GM12878 (cell line): ENCODE measurements around the gene TUBAL3. TPM values are rescaled to one million over a fixed set of nuclear protein-coding genes. Genes with fewer than 3 reads are reported as not detected.

Source experiments
- ATAC-seq: fragments of 200-7000 bp; cut with Tn5 transposase; 3 replicates; pipeline ENCODE4 v1.9.1; 2020; ENCODE audit warnings: mild to moderate bottlenecking, moderate library complexity
- BruUV-seq: library from RNA; stranded (reverse); fragments of 400-500 nt; replicated peaks from 2 replicates; lab custom pipeline; 2021; lab: Mats Ljungman, UMichigan
- CTCF ChIA-PET: fragments of 300-600 bp; sonication (Branson Sonifier 250); formaldehyde crosslinking; extraction: SDS; loops from one replicate; lab custom pipeline; 2021; ENCODE audit warnings: inconsistent platforms; lab: Yijun Ruan, JAX
- POLR2A ChIA-PET: fragments of 350-600 bp; formaldehyde crosslinking; extraction: SDS; loops from one replicate; lab custom pipeline; 2021; ENCODE audit warnings: inconsistent platforms; lab: Charles Lee
- RAD21 ChIA-PET: fragments of 300-600 bp; sonication (Branson Sonifier 250); formaldehyde crosslinking; loops from one replicate; lab custom pipeline; 2023; ENCODE audit warnings: antibody characterized with exemption; ENCODE audit not compliant: unreplicated experiment; lab: Charles Lee
- SMC1A ChIA-PET: fragments of 300-600 bp; sonication (Branson Sonifier 250); formaldehyde crosslinking; loops from one replicate; lab custom pipeline; 2023; ENCODE audit not compliant: unreplicated experiment, uncharacterized antibody; lab: Charles Lee
- DNase-seq: peaks from one replicate; pipeline ENCODE4 v3.0.0-alpha.2; 2011; ENCODE audit warnings: low read depth, low spot score
- FAIRE-seq: peaks from 3 replicates; lab custom pipeline; 2011; peaks lifted over from hg19 to GRCh38; lab: Jason Lieb, UNC
- H2AFZ ChIP-seq: 2 replicates; pipeline ENCODE4 v1.6.0; 2011; ENCODE audit warnings: low read depth, low read length, control low read depth; ENCODE audit not compliant: control insufficient read depth
- H3K27ac ChIP-seq: 2 replicates; pipeline ENCODE4 v1.5.1; 2011; ENCODE audit warnings: control low read depth; ENCODE audit not compliant: control insufficient read depth, insufficient read depth
- H3K27me3 ChIP-seq, 2 experiments: replicated peaks in 1 of 2; 2 replicates each; pipeline versions ENCODE4 v1.6.0 to v1.6.1; 2011; ENCODE audit warnings: low read length in 1 of 2; ENCODE audit not compliant: control insufficient read depth in 2 of 2, insufficient read depth in 2 of 2
- H3K36me3 ChIP-seq, 2 experiments: 2 replicates each; pipeline ENCODE4 v1.5.1; 2011; ENCODE audit warnings: low read length in 1 of 2; ENCODE audit not compliant: control insufficient read depth in 2 of 2, insufficient read depth in 2 of 2
- H3K4me1 ChIP-seq: 2 replicates; pipeline ENCODE4 v1.6.1; 2011; ENCODE audit warnings: mild to moderate bottlenecking, low read length, moderate library complexity, mixed read lengths; ENCODE audit not compliant: control insufficient read depth, insufficient read depth
- H3K4me2 ChIP-seq: 2 replicates; pipeline ENCODE4 v1.6.0; 2011; ENCODE audit warnings: control low read depth; ENCODE audit not compliant: control insufficient read depth, insufficient read depth
- H3K4me3 ChIP-seq: fragments of 200-600 bp; sonication (generic); 2 replicates; pipeline ENCODE4 v1.5.1; 2016
- H3K79me2 ChIP-seq: 2 replicates; pipeline ENCODE4 v1.6.0; 2011; ENCODE audit warnings: low read length; ENCODE audit not compliant: control insufficient read depth, insufficient read depth
- H3K9ac ChIP-seq: 2 replicates; pipeline ENCODE4 v1.8.0; 2011; ENCODE audit warnings: low read length, control low read depth, mixed read lengths; ENCODE audit not compliant: control insufficient read depth, insufficient read depth
- H3K9me3 ChIP-seq: replicated peaks from 3 replicates; pipeline ENCODE4 v1.5.1; 2011; ENCODE audit warnings: mild to moderate bottlenecking, low read length; ENCODE audit not compliant: control insufficient read depth, insufficient read depth
- H4K20me1 ChIP-seq: 2 replicates; pipeline ENCODE4 v1.6.0; 2011; ENCODE audit not compliant: control insufficient read depth, insufficient read depth
- BCL3 ChIP-seq: IDR thresholded peaks from 2 replicates; pipeline ENCODE4 v1.6.1; 2011; ENCODE audit warnings: borderline replicate concordance, low read depth, mild to moderate bottlenecking, moderate library complexity, low read length; ENCODE audit not compliant: insufficient read depth, poor library complexity, severe bottlenecking
- CBX5 ChIP-seq: sonication (generic); IDR thresholded peaks from 2 replicates; pipeline ENCODE4 v1.6.1; 2016; ENCODE audit warnings: low read depth, moderate library complexity, mild to moderate bottlenecking, inconsistent platforms
- HDAC6 ChIP-seq: fragments of 200-600 bp; sonication (generic); IDR thresholded peaks from one replicate; pipeline ENCODE4 v1.8.0; 2017; ENCODE audit warnings: antibody characterized with exemption; ENCODE audit not compliant: unreplicated experiment
- IRF3 ChIP-seq: fragments of 450-650 bp; IDR thresholded peaks from 2 replicates; pipeline ENCODE4 v1.6.1; 2014; ENCODE audit warnings: mild to moderate bottlenecking
- IRF4 ChIP-seq: IDR thresholded peaks from 2 replicates; pipeline ENCODE4 v1.6.1; 2011; ENCODE audit warnings: low read depth, low read length
- NR2F1 ChIP-seq: fragments of 450-650 bp; conservative IDR thresholded peaks from 2 replicates; pipeline ENCODE4 v1.6.1; 2017; ENCODE audit warnings: mild to moderate bottlenecking
- NRF1 ChIP-seq: conservative IDR thresholded peaks from 2 replicates; pipeline ENCODE4 v1.6.1; 2011; ENCODE audit warnings: mild to moderate bottlenecking, low read depth, low read length, improper control_type of control experiment
- PAX5 ChIP-seq: IDR thresholded peaks from 2 replicates; pipeline ENCODE4 v1.6.1; 2011; ENCODE audit warnings: low read depth, low read length, borderline replicate concordance
- SKIL ChIP-seq: fragments of 450-650 bp; IDR thresholded peaks from 2 replicates; pipeline ENCODE4 v1.6.1; 2017; ENCODE audit warnings: mild to moderate bottlenecking, low read depth, inconsistent platforms; ENCODE audit not compliant: poor library complexity, severe bottlenecking
- SMAD5 ChIP-seq: IDR thresholded peaks from 2 replicates; pipeline ENCODE4 v1.6.1; 2016; ENCODE audit warnings: antibody characterized with exemption, low read depth
- TAF1 ChIP-seq: IDR thresholded peaks from 2 replicates; pipeline ENCODE4 v1.6.1; 2011; ENCODE audit warnings: mild to moderate bottlenecking, low read depth, low read length, borderline replicate concordance
- ZBED1 ChIP-seq: IDR thresholded peaks from 2 replicates; pipeline ENCODE4 v1.6.1; 2016; ENCODE audit warnings: borderline replicate concordance
- WGBS: methylation state at CpG from one replicate; pipeline ENCODE4 v1.1.6; 2016; ENCODE audit warnings: low lambda C conversion rate; ENCODE audit not compliant: insufficient replicate concordance, insufficient coverage; ENCODE audit errors: missing lambda C conversion rate; 5-methylcytosine and 5-hydroxymethylcytosine counted together
- in situ Hi-C: fragments of 300-500 bp; cut with MboI; formaldehyde crosslinking; loops from 9 replicates; pipeline ENCODE4 v1.14.3; 2018; ENCODE audit warnings: mixed read lengths
- intact Hi-C: fragments of 100-400 bp; cut with micrococcal nuclease; formaldehyde crosslinking; loops from one replicate; pipeline ENCODE4 v1.14.2; 2022; ENCODE audit not compliant: unreplicated experiment
- polyA plus RNA-seq, 11 experiments: library from polyadenylated mRNA; depleted of rRNA in 4 of 11; unstranded in 6 of 11; stranded (reverse) in 5 of 11; fragments of >200 nt; fragmentation: Nextera tagmentation in 4 of 11; fragmentation: Illumina TruSeq in 1 of 11; extraction: Ambion mirVana in 4 of 11; extraction: Trizol in 1 of 11; gene quantifications; 1 replicate in 1 of 11; 2 replicates in 10 of 11; pipeline versions ENCODE4 v1.2.1 to v1.2.3, GENCODE V29; 2011 to 2016; ENCODE audit warnings: inconsistent platforms in 2 of 11, missing spikeins in 2 of 11, low read depth in 1 of 11
- total RNA-seq, 4 experiments: library from RNA; depleted of rRNA in 3 of 4; stranded (reverse); fragments of >200 nt in 3 of 4; fragmentation: Illumina TruSeq in 1 of 4; extraction: Trizol in 1 of 4; gene quantifications; 2 replicates each; pipeline versions ENCODE4 v1.2.1 to v1.2.3, GENCODE V29; 2013 to 2021

TUBAL3 gene
- total and polyA plus RNA-seq, 10 of the 15 experiments (the other 5 are each of a cell fraction or from before 2014, with no cell fraction given) = 0.03 to 0.06 TPM; not detected in 8

- RAD21 ChIA-PET = interaction anchor here (0.5 to 2.7 kb wide), 9 partner anchors 8 to 618 kb away, joined by 3 to 25 read pairs (median 5); no protein-coding TSS in a partner anchor
- no peaks in the 10 kb centered on the region for H3K4me1 ChIP-seq
- no peaks in the 10 kb centered on the region; a peak in 1 of 4 replicates for H3K36me3 ChIP-seq
- H3K27me3 ChIP-seq = no peaks in the 10 kb centered on the region
- BruUV-seq = no TSS peak
- no peak overlapping the region for H3K9ac ChIP-seq
- H4K20me1 ChIP-seq = no peaks in the 10 kb centered on the region
- no peak overlapping the region for H2AFZ ChIP-seq
- no peak overlapping the region for H3K27ac ChIP-seq
- WGBS = 95% methylated on average over 1 of the region's 1 CpG
- DNase-seq (no peak), FAIRE-seq (no peak), ATAC-seq (peak; percentile 41)
- H3K4me2 ChIP-seq = no peak overlapping the region
- TF ChIP-seq NR2F1 (no peak), PAX5 (peak; percentile 44; the same call in 1 of the 2 replicates)
- POLR2A ChIA-PET = interaction anchor here (0.6 kb wide), 1 partner anchor 420 kb away, joined by 10 read pairs; no protein-coding TSS in a partner anchor
- no peak overlapping the region for H3K4me3 ChIP-seq
- H3K79me2 ChIP-seq = no peaks in the 10 kb centered on the region
- SMC1A ChIA-PET = interaction anchor here (0.9 to 5.0 kb wide), 11 partner anchors 9 to 619 kb away, joined by 3 to 33 read pairs (median 4); no protein-coding TSS in a partner anchor
- intact Hi-C loops (loop anchor here (5.0 kb wide), 1 partner anchor 616 kb away; no protein-coding TSS in a partner anchor), in situ Hi-C loops (no loop called here)
- CTCF ChIA-PET = interaction anchor here (1.0 to 18.0 kb wide), 19 partner anchors 8 to 619 kb away, joined by 3 to 535 read pairs (median 10); partner anchors contain the start of genes NET1 and TUBAL3
- no peaks in the 10 kb centered on the region for H3K9me3 ChIP-seq
Measured at GRCh38 chr10:5433182-5433581, 28.6 kb upstream of the TUBAL3 start.

- no peak overlapping the region for H3K4me2 ChIP-seq
- POLR2A ChIA-PET = interaction anchor here (0.6 to 0.7 kb wide), 3 partner anchors 11 to 581 kb away, joined by 3 read pairs; no protein-coding TSS in a partner anchor
- SMC1A ChIA-PET = interaction anchor here (0.9 kb wide), 1 partner anchor 579 kb away, joined by 3 read pairs; no protein-coding TSS in a partner anchor
- no peaks in the 10 kb centered on the region for H3K9me3 ChIP-seq
- no peaks in the 10 kb centered on the region for H3K79me2 ChIP-seq
- intact Hi-C loops (no loop called here), in situ Hi-C loops (no loop called here)
- RAD21 ChIA-PET = interaction anchor here (1.0 kb wide), 1 partner anchor 579 kb away, joined by 3 read pairs; no protein-coding TSS in a partner anchor
- no TSS peak for BruUV-seq
- H3K9ac ChIP-seq = no peak overlapping the region
- DNase-seq = no peak
- FAIRE-seq = no peak
- ATAC-seq = no peak
- H3K27ac ChIP-seq = no peak overlapping the region
- CTCF ChIA-PET = interaction anchor here (0.6 to 4.4 kb wide), 6 partner anchors 13 to 578 kb away, joined by 3 to 26 read pairs (median 4); no protein-coding TSS in a partner anchor
- no peaks in the 10 kb centered on the region for H3K4me1 ChIP-seq
- 63% methylated on average over 2 of the region's 2 CpGs for WGBS
- H3K36me3 ChIP-seq = no peaks in the 10 kb centered on the region; a peak in 1 of 4 replicates
- no peak overlapping the region for H3K4me3 ChIP-seq
- no peaks in the 10 kb centered on the region for H4K20me1 ChIP-seq
- H3K27me3 ChIP-seq = no peaks in the 10 kb centered on the region
- H2AFZ ChIP-seq = no peak overlapping the region
- TF ChIP-seq SKIL = no peak
- TF ChIP-seq CBX5 = no peak
- TF ChIP-seq NRF1 = no peak
- TF ChIP-seq HDAC6 = no peak
- no peak for TF ChIP-seq IRF4
- no peak for TF ChIP-seq SMAD5
- no peak for TF ChIP-seq BCL3
- TF ChIP-seq ZBED1 = no peak
- TF ChIP-seq IRF3 = no peak
- TF ChIP-seq TAF1 = no peak
Measured at GRCh38 chr10:5428133-5428532, 23.5 kb upstream of the TUBAL3 start.
